ENCODE data around the gene MPO. TPM values are rescaled to one million over a fixed set of nuclear protein-coding genes. Genes with fewer than 3 reads are reported as not detected.

The MPO gene
- total and polyA plus RNA-seq, 9 of the 15 experiments (the other 6 are each of a cell fraction or from before 2014, with no cell fraction given) = 0.04 to 0.47 (median 0.39) TPM; not detected in 6

DNA sequence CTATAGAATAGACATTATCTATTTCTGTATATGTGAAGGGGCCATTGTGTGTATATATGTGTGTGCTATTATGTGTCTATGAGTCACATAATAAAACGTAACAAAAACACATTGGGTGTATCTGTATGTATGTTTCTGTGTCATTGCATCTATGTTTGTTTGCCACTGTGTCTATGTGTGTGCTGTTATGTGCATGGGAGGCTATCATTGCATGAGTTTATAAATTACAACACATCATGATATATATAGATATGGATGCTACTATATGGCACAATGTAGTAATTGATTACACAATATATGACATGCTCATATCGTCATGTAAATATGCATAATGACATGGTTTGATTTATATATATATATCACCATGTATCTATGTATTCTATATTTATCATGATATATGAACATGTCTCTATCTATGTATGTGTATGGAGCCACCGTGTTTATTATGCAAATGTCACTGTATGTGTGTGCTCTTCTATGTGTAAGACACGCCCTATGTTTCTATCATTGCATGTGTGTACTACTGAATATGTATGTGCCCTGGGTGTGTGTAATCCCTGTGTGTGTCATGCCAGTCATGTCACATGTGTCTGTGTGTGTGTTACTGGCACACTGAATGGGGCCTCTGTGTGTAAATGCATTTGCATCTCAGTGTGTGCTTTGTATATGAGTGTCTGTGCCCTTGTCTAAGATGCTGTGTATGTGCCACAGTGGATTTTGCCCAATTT, 49.2 kb upstream of the MPO start (continued):
- TF ChIP-seq HNRNPL (IDR thresholded peaks at IDR 0.05; ENCODE audit: low read depth, low read length) (peak; percentile 86), RBBP5 (IDR thresholded peaks at IDR 0.05; ENCODE audit: borderline replicate concordance, insufficient read depth, low read length, poor library complexity, severe bottlenecking) (no peak), ELF4 (CRISPR knock-in tag; IDR thresholded peaks at IDR 0.05) (peak; percentile 26), MYNN (IDR thresholded peaks at IDR 0.05) (0 out of 2 replicates have a peak, but pooled peaks have one; percentile 55), MYNN (CRISPR knock-in tag; IDR thresholded peaks at IDR 0.05) (no peak), NFRKB (IDR thresholded peaks at IDR 0.05; ENCODE audit: low read depth) (0 out of 2 replicates have a peak, but pooled peaks have one; percentile 53), ZNF584 (CRISPR knock-in tag; IDR thresholded peaks at IDR 0.05; ENCODE audit: low read depth) (no peak), JUN (IDR thresholded peaks at IDR 0.05; ENCODE audit: borderline replicate concordance, low read depth, low read length) (no peak), JUN (CRISPR knock-in tag; IDR thresholded peaks at IDR 0.05; ENCODE audit: borderline replicate concordance) (no peak), ZNF79 (CRISPR knock-in tag; IDR thresholded peaks at IDR 0.05; ENCODE audit: low read depth) (no peak), RBM25 (IDR thresholded peaks at IDR 0.05; ENCODE audit: low read depth, low read length, severe bottlenecking) (no peak), ZKSCAN3 (CRISPR knock-in tag; IDR thresholded peaks at IDR 0.05) (no peak), ARHGAP35 (IDR thresholded peaks at IDR 0.05; ENCODE audit: partially characterized antibody) (peak; percentile 82), FOXJ2 (tag; IDR thresholded peaks at IDR 0.05) (no peak), ZNF830 (CRISPR knock-in tag; IDR thresholded peaks at IDR 0.05) (no peak), ZNF408 (CRISPR knock-in tag; IDR thresholded peaks at IDR 0.05; ENCODE audit: low read depth) (no peak)
- TF ChIP-seq, protein P1, sequence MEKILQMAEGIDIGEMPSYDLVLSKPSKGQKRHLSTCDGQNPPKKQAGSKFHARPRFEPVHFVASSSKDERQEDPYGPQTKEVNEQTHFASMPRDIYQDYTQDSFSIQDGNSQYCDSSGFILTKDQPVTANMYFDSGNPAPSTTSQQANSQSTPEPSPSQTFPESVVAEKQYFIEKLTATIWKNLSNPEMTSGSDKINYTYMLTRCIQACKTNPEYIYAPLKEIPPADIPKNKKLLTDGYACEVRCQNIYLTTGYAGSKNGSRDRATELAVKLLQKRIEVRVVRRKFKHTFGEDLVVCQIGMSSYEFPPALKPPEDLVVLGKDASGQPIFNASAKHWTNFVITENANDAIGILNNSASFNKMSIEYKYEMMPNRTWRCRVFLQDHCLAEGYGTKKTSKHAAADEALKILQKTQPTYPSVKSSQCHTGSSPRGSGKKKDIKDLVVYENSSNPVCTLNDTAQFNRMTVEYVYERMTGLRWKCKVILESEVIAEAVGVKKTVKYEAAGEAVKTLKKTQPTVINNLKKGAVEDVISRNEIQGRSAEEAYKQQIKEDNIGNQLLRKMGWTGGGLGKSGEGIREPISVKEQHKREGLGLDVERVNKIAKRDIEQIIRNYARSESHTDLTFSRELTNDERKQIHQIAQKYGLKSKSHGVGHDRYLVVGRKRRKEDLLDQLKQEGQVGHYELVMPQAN (IDR thresholded peaks at IDR 0.05; ENCODE audit: borderline replicate concordance) = no peak
- TF ChIP-seq, protein P2, sequence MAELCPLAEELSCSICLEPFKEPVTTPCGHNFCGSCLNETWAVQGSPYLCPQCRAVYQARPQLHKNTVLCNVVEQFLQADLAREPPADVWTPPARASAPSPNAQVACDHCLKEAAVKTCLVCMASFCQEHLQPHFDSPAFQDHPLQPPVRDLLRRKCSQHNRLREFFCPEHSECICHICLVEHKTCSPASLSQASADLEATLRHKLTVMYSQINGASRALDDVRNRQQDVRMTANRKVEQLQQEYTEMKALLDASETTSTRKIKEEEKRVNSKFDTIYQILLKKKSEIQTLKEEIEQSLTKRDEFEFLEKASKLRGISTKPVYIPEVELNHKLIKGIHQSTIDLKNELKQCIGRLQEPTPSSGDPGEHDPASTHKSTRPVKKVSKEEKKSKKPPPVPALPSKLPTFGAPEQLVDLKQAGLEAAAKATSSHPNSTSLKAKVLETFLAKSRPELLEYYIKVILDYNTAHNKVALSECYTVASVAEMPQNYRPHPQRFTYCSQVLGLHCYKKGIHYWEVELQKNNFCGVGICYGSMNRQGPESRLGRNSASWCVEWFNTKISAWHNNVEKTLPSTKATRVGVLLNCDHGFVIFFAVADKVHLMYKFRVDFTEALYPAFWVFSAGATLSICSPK (IDR thresholded peaks at IDR 0.05; ENCODE audit: borderline replicate concordance) = no peak
- TF ChIP-seq, protein P3, sequence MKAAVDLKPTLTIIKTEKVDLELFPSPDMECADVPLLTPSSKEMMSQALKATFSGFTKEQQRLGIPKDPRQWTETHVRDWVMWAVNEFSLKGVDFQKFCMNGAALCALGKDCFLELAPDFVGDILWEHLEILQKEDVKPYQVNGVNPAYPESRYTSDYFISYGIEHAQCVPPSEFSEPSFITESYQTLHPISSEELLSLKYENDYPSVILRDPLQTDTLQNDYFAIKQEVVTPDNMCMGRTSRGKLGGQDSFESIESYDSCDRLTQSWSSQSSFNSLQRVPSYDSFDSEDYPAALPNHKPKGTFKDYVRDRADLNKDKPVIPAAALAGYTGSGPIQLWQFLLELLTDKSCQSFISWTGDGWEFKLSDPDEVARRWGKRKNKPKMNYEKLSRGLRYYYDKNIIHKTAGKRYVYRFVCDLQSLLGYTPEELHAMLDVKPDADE (conservative IDR thresholded peaks at IDR 0.05; ENCODE audit: control insufficient read depth, low read depth, low read length) = no peak
- TF ChIP-seq, protein P4, sequence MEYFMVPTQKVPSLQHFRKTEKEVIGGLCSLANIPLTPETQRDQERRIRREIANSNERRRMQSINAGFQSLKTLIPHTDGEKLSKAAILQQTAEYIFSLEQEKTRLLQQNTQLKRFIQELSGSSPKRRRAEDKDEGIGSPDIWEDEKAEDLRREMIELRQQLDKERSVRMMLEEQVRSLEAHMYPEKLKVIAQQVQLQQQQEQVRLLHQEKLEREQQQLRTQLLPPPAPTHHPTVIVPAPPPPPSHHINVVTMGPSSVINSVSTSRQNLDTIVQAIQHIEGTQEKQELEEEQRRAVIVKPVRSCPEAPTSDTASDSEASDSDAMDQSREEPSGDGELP (CRISPR knock-in tag; IDR thresholded peaks at IDR 0.05; ENCODE audit: borderline replicate concordance) = no peak
- TF ChIP-seq, protein P5, sequence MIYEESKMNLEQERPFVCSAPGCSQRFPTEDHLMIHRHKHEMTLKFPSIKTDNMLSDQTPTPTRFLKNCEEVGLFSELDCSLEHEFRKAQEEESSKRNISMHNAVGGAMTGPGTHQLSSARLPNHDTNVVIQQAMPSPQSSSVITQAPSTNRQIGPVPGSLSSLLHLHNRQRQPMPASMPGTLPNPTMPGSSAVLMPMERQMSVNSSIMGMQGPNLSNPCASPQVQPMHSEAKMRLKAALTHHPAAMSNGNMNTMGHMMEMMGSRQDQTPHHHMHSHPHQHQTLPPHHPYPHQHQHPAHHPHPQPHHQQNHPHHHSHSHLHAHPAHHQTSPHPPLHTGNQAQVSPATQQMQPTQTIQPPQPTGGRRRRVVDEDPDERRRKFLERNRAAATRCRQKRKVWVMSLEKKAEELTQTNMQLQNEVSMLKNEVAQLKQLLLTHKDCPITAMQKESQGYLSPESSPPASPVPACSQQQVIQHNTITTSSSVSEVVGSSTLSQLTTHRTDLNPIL (CRISPR knock-in tag; IDR thresholded peaks at IDR 0.05) = no peak
